GM21825 (cell line): Measurements from ENCODE around the gene PRSS23.
"Not testable (repeated sequence)": the region's sequence is repeated elsewhere in the genome, so short reads cannot be mapped to it uniquely, and the experiment has no call there.

Experiments
- ATAC-seq: cut with Tn5 transposase; IDR thresholded peaks from one replicate; pipeline ENCODE4 v1.9.1; 2021; ENCODE audit warnings: mild to moderate bottlenecking, moderate library complexity; ENCODE audit not compliant: unreplicated experiment

Gene PRSS23, protein sequence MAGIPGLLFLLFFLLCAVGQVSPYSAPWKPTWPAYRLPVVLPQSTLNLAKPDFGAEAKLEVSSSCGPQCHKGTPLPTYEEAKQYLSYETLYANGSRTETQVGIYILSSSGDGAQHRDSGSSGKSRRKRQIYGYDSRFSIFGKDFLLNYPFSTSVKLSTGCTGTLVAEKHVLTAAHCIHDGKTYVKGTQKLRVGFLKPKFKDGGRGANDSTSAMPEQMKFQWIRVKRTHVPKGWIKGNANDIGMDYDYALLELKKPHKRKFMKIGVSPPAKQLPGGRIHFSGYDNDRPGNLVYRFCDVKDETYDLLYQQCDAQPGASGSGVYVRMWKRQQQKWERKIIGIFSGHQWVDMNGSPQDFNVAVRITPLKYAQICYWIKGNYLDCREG

DNA sequence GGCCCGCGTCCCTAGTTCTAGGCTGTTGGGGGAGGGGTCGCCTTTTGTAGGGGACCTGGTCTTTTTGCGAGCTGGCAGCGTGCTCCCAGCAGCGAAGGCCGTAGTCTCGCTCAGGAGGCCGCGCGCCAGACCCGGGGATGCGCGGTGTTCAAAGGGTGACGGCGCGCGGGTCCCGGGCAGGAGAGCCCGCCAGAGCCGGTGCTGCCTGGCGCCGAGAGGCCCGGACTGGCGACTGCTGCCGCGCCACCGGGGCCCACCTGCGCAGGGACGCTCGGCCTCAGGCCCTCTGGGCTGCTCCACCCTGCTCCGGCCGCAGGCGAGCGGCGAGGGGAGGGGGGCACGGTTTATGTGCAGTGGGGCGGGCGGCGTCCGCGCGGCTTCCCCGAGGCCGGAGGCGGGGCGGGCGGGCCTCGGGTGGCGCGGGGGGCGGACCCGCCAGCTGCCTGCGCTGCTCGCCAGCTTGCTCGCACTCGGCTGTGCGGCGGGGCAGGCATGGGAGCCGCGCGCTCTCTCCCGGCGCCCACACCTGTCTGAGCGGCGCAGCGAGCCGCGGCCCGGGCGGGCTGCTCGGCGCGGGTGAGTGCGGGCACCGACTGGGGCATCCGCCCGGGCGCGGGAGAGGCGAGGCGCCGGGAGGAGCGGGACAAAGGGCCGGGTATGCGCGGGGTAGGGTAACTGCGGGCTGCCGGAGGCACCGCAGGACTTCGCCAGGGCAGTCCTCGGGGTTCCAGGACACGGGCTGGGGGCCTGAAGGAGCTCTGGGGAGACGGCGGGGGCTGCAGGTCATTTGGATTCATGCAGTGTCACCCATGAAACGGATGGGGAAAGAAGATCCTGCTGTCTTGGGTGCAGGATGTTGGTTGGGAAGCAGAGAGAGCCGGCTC, at the start of gene PRSS23:
TSS of gene PRSS23 (plus strand) at position 467 of the 884 bp plus-strand sequence. CDS start 7,102 bp downstream, outside the sequence.
- ATAC-seq: no peak

DNA sequence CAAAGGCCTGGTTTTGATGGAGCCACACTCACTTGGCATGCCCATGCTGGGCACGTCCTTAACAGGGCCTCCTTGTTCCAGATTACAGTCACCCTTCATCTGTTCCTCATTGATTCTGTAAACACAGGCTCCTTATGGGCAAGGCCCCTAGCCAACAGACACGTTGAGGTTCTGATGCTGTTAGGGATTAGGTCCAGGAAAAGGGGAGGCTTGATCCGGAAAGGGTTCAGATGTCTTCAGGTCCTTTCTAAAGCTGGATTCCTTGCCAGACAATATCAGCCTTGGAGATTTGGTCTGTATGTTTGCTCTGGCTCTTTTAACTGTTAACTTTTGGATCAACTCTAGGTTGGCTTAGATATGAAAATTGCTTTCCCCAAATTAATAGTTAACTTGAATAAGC, 46.9 kb upstream of the PRSS23 start:
- ATAC-seq: no peak

DNA sequence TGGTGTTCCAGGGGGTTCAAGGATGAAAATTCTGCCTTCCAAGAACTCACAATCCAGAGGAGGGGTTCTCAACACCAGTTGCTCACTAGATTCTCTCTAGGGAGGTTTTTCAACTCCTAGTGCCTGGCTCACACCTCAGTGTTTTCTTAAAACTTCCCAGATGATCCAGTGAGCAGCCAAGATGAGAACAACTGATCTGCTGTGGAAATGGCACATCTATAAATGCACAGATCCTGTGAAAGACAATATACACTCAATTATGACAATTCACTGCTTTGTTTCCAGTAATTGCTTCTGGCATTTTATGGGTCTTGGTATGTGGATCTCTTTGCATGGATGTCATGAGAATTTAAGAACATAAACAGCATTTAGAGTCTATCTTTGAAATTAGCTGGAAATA, 45.2 kb upstream of the PRSS23 start:
- ATAC-seq: no peak

DNA sequence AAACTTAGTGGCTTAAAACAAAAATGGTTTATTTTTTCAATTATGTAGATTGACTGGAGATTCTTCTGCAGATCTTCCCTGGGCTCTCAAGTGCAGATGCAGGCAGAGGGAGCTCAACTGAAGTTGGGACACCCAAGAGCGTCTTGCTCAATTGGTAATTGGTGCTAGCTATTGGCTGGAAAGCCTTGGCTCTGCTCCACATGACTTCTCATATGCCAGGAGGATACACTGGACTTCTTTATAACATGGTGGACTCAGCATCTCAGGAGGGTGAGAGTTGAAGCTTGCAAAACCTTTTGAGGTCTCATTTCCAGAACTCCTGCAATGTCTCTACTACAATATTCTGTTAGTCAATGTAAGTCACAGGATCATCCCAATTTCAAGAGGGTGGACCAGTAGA, 42.2 kb upstream of the PRSS23 start:
- no peak for ATAC-seq

DNA sequence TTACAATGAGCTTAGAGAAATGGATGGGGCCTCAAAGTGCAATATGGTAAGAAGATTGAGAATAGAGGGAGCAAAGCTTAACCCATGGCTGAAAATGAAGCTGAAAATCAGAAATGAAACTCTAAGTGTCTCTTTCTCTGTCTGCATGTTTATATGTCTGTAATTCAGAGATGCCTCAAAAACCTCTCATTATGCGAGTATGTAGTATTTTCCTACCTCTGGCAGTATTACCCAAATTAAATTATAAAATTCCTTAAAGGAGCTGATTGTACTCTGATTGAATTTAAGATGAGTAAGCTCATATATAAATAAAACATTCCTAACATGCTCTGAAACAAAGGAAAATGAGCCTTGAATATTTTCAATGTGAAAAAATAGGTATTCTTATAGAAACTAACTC, 39.8 kb upstream of the PRSS23 start:
- no peak for ATAC-seq

DNA sequence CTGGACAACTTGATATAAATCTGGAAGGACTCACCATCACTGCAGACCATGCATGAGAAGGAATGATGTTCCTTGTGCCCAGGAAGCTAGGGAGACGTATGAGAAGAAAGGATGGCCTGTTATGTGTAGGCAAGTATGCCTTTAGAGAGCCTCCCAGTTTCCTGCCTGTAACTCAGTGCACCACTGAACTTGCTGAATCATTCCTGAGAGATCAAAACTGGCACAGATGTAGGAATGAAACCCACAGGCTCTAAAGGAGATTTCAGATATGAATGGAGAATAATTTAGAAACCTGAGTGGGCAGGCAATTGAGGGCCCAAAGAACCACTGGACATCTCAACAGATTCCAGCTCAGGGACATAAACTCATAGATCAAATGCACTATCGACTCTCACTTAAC, 38.4 kb upstream of the PRSS23 start:
- ATAC-seq: no peak

DNA sequence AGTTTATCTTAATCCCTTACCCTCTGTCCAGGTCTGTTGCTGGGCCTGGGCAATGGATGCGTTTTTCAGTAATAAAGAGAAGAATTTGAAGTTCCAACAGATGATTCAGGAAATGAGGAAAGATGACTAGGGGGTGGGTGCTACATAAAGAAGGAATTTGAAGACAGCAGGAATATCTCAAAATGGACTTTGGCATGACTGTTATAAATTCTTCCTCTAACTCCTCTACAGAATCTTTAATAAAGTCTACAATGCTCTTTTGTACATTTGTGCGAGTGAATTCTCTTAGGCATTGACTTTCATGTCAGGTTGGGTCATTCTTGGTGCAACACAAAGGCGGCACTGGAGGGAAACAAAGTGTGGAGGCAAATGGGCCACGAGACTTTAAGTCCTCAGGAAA, 35.1 kb upstream of the PRSS23 start:
- ATAC-seq: no peak

DNA sequence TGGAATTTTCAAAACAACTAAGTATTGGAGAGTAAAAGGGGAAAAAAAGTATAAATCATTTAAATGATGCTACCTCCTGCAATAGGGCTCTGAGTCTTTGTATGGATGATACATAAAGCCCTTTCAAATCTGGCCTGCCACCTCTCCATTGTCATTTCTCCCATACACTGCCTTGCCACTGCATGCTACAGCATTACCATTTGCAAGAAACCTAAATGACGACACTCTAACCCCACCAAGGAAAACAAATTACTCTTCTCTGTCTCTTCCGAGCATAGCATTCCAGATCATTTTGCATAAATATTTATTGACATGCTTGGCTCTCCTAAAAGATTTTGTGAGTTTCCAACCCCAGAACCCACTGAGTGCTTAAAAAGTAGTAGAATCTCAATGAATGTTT, 34.5 kb upstream of the PRSS23 start:
- no peak for ATAC-seq

DNA sequence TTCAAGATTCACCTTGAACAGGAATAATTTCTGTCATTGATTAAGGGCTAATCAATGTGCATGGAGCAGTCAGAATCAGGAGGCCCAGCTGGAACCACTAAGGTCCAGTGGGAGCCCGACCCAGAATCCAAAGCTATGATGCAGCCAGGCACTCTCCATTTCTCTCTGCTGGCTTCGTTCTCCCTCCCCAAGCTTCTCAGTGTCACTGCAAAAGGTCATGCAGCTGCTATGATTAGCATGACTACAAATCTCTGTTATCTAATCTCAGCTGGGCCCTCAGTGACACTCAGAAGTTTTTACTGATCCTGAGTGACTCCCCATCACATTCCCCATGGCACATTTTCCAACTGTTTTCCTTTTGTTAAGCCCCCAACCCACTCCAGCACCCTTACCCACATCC, 31.1 kb upstream of the PRSS23 start:
- ATAC-seq: no peak

DNA sequence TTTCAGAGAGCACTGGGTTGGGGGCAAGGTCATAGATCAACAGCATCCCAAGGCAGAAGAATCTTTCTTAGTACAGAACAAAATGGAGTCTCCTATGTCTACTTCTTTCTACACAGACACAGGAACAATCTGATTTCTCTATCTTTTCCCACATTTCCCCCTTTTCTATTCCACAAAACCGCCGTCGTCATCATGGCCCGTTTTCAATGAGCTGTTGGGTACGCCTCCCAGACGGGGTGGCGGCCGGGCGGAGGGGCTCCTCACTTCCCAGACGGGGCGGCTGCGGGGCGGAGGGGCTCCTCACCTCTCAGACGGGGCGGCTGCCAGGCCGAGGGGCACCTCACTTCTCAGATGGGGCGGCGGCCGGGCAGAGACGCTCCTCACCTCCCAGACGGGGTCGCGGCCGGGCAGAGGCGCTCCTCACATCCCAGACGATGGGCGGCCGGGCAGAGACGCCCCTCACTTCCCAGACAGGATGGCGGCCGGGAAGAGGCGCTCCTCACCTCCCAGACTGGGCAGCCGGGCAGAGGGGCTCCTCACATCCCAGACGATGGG, 29.8 kb upstream of the PRSS23 start:
- ATAC-seq: not testable (repeated sequence)

DNA sequence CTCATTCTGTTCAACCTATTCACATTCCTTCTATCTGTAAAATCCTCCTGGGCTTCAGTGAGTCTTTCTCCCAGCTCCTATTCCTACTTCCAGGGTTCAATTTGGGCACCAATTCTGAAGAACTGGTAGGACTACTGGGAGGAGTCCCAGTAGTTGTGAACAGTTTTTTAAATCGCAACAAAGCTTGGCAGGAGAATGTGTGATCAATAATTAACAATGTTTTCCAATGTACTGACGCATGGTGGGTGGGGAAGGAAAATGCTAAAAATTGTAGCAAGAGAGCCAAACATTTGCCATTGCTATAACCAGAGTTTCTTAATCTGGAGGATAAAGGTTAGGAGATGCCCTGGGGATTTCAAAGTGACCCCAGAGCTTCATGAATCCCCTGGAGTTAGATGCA, 27.3 kb upstream of the PRSS23 start:
- no peak for ATAC-seq

DNA sequence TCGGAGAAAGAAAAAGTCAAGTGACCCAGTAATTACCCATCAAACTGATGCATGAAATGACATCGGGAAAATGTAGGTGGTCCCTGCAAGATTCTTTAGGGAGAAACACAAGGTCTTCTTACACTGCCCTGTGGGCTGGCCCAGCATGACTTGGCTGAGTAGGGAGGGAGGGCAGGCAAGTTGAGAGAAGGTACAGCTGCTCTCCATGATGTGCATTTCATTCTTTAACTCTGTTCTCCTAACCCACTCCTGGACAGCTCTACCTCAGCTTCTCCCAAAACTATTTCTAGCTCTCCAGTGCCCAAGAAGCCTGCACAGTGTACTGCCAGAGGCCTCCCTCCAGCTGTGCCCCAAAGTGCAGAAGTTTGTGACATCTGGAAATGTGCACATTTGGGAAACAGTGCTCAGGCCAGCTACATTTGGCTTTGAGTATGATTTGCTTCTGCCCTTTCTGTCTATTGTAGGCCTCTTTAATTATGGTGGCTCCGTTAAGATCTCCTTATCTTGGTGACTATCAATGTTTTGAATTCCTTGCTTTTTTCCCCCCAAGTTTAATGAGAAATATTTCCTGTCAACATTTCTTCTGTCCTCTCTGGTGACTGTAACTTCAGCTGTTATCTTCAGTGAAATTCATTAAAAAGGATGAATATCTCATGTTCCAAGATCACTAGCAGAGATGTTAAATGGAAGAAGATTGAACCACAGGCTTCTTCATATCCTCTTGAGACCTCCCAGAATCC, 26.7 kb upstream of the PRSS23 start:
- no peak for ATAC-seq

DNA sequence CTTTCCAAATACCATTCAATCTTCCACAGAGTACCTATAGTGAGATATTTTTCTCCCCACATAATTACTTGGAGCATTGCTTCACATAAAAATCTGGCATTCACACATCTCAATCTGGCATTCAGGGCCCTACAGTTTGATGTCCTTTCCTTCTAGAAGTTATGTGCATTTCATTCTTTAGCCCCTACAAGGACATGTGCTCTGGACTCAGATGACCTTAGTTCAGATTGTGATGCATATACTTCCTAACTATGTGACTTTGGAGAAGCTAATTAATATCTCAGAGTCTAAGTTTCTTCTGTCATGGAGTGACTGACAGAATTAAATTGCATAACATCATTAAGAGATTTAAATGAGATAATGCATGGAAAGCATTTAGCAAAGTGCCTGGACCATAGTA, 25.9 kb upstream of the PRSS23 start:
- no peak for ATAC-seq

DNA sequence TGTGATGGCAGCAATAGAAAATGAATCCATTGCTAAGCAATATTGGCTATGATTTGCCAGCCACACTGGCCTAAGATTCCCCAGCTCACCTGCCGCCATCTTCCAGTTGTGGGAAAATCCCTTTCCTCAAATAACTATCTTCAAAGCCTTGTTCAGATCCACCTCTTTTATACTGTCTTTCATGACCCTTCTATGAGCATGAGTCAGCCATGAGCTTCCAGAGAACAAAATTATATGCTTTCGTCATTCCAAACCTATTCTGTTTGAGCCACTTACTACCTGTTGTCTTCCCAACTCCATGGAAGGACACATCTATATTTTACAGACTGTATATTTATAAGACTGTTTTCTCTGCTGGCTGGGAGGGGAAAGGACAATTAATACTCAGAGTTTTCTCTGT, 25.0 kb upstream of the PRSS23 start:
- no peak for ATAC-seq

DNA sequence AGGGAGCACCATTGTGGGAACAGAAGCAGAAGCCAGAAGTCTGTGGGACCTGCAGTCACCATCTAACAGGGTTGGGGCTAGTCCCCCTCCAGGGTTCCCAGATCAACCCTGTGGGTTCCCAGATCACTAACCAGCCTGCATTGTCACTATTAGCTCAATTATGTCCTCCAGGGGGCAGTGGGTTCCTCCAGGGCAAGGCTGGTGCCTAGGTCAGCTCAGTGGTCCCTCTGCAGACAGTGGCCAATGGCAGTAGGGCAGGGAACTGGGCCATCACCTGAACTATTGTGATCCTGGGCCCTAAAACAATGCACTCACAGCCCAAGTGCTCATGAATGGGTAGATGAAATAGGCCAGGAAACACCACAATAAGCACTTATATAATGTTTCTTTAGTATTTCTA, 18.8 kb upstream of the PRSS23 start:
- ATAC-seq: no peak

DNA sequence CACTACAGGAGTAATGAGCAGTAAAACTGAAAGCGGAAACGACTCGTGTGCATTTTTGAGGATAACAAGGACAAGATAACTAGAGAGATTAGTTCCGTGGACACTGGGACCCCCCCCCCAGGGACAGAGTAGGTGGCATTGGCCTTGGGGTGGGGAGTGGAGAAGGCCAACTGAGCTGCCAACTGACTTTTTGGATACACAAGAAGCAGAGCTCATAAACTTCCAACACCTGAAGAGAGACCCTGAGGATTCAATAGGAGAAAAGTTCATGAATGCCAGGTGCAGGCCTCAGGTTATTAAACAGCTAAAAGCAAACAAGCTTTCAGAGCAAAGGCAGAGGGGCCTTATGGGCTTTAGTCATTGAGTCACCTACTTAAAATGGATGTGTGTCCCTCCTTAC, 17.6 kb upstream of the PRSS23 start:
- ATAC-seq: no peak

DNA sequence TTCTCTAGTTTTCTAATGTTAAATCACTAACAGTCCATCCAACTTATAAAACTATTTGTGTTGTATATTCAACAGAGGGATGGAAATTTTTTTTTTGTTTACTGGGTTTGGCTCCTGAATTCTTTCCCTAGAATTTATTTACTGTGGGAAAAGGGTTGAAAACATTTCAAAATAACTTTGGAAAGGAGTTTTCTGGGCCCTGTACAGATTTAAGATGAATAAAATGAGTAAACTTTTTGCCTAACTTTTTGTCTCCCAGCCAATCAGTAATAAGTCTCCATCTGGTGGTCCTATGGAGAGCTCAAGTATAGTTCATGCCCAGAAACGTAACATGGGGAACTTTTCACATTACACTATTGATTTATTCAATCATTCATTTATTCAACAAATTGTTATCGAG, 16.7 kb upstream of the PRSS23 start:
- no peak for ATAC-seq

DNA sequence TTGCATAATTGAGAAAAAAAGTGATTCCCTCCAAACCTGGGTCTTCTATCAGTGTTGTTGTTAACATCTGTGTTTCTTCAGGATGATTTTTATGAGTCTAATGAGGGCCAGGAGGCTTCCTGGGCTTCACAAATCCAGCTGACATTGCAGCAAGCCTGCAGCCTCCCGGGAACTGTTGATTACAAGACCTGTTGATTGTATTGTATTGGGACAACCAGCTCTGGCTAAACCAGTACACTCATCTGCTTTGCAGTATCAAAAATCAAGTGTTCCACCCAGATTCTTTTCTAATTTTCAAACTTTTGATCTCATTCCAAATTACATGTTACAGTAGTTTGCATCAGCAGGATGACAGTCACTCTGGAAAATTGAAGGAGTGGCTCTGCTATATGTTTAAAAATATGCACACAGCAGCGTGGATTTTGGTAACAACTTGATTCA, 16.1 kb upstream of the PRSS23 start:
- no peak for ATAC-seq

DNA sequence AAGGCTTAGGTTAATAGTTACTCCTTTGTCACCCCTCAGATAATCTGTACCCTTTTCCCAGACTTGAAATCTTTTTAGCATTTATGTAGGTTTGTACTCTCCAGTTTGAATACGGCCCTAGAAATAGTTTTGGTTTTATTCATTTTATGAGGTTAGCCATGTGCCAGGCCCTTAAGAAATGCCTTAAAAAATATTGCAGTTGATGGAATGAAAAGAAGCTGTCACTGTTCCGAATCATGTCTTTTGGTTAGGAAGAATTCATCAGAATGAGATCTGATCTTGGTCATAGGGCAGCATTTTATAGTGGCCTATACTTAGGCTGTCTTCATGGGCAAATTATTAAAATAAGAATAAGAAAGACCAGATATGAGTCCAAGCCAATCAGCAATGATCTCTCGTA, 14.8 kb upstream of the PRSS23 start:
- ATAC-seq: no peak

DNA sequence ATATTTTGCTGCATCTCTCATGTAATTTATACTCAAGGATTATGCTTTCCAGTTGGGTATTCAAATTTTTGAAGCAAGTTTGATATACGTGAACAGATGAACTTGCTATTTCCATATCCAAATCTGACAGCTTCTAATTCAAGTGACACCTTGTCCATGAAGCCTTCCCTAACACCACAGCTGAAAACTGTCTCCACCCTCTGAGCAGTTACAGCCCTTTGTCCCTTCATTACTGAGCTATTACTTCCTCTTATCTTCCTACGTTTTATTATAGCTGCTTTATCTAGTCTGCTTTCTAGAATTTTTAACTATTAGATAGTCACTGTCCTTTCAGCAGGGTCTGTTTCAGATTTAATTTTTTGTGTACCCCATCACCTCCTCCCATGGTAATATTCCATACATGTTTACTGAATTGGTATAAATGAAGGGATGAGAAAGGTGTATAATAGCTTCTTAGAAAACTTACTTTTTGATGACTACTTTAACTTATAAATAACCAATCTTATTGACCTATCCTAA, 13.3 kb upstream of the PRSS23 start:
- no peak for ATAC-seq

DNA sequence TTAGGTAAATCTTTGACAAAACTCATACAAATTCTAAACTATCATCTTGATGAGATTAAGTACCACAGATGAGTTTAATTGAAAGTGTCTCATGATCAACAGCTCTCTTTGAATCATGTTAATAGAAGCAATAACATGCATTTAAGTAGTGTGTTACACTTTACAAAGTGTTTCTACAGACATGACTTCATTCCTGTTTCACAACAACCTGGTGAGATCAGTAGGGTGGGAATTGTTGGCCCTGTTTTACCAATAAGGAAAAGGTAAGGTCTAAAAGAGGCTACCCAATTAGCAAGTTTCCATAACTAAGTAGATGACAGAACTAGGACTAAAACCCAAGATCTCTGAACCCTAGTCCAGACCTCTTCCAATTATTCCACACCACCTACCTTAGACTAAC, 12.7 kb upstream of the PRSS23 start:
- ATAC-seq: no peak
